H1 (cell line): ENCODE measurements around the gene TRIM47. TPM values are rescaled to one million over a fixed set of nuclear protein-coding genes. Genes with fewer than 3 reads are reported as not detected.

Source experiments
- MAX ChIP-seq: IDR thresholded peaks from 2 replicates; pipeline ENCODE4 v1.6.1; 2012; ENCODE audit warnings: inconsistent platforms
- POLR2A ChIP-seq, 2 experiments: IDR thresholded peaks; 1 replicate in 1 of 2; 2 replicates in 1 of 2; pipeline ENCODE4 v1.6.1; 2011; ENCODE audit warnings: low read depth in 2 of 2, low read length in 2 of 2, mild to moderate bottlenecking in 2 of 2; ENCODE audit errors: control extremely low read depth in 1 of 2
- POLR2AphosphoS5 ChIP-seq: IDR thresholded peaks from 2 replicates; pipeline ENCODE4 v1.6.1; 2011; ENCODE audit warnings: low read depth, low read length
- SP1 ChIP-seq: IDR thresholded peaks from 2 replicates; pipeline ENCODE4 v1.6.1; 2011; ENCODE audit warnings: low read depth, low read length
- TEAD4 ChIP-seq: IDR thresholded peaks from 2 replicates; pipeline ENCODE4 v1.6.1; 2012; ENCODE audit warnings: low read depth, low read length, inconsistent platforms, mixed read lengths
- polyA plus RNA-seq, 7 experiments: library from polyadenylated mRNA; depleted of rRNA in 3 of 7; stranded (reverse) in 5 of 7; unstranded in 2 of 7; fragments of >200 nt in 5 of 7; fragments of 200-250 nt in 2 of 7; gene quantifications; 1 replicate in 5 of 7; 2 replicates in 1 of 7; 4 replicates in 1 of 7; pipeline versions ENCODE4 v1.2.1 to v1.2.3, GENCODE V29; 2011 to 2013; ENCODE audit warnings: missing spikeins in 2 of 7, mixed read lengths in 2 of 7
- total RNA-seq: library from RNA; stranded (reverse); fragmentation: NEBNext Ultra II Directional; extraction: Animal tissue kit (Norgen Biotek cat#: 25700); gene quantifications from 2 replicates; pipeline ENCODE4 v1.2.1, GENCODE V29; 2021

The TRIM47 gene
- total and polyA plus RNA-seq, 2 of the 8 experiments (the other 6 are each of a cell fraction or from before 2014, with no cell fraction given) = 6.3 to 6.4 TPM

- no peak for TF ChIP-seq TEAD4
- no peak for TF ChIP-seq MAX
- no peak for TF ChIP-seq POLR2AphosphoS5
- TF ChIP-seq POLR2A (IDR thresholded peaks at IDR 0.05; ENCODE audit: control extremely low read depth in 1 of 2, low read depth in 2 of 2, low read length in 2 of 2) = no peak
- TF ChIP-seq SP1 = no peak
- TF ChIP-seq, all 59 proteins: peak for 0
Measured at GRCh38 chr17:75847614-75848522, 30.5 kb downstream of the TRIM47 start (continued).
